ENCODE data around the gene DUSP1. TPM values are rescaled to one million over a fixed set of nuclear protein-coding genes. Genes with fewer than 3 reads are reported as not detected.
"Not testable (repeated sequence)": the region's sequence is repeated elsewhere in the genome, so short reads cannot be mapped to it uniquely, and the experiment has no call there.

Gene DUSP1
- total RNA-seq, 2 donors from 2014 or later, result 445 to 1,411 TPM

- DNase-seq (ENCODE audit: low spot score); intact Hi-C loops (cut with DNase I): not testable (repeated sequence)
Measured at GRCh38 chr5:172784162-172784561, 13.2 kb upstream of the DUSP1 start.

GRCh38 chr5:172783319-172783718 lies 12.3 kb upstream of the DUSP1 start:
- intact Hi-C loops (cut with DNase I); DNase-seq (ENCODE audit: low spot score): not testable (repeated sequence)

GRCh38 chr5:172782169-172783039 lies 11.4 kb upstream of the DUSP1 start:
- intact Hi-C loops (cut with DNase I), result no loop called here
- DNase-seq (ENCODE audit: low spot score), result no peak

GRCh38 chr5:172779691-172780341 lies 8.8 kb upstream of the DUSP1 start:
- intact Hi-C loops (cut with DNase I), result loop anchor here (10.0 kb wide), 2 partner anchors 125 to 155 kb away; no protein-coding TSS in a partner anchor
- no peak for DNase-seq (ENCODE audit: low spot score)

- intact Hi-C loops (cut with DNase I), result loop anchor here (10.0 kb wide), 2 partner anchors 127 to 157 kb away; no protein-coding TSS in a partner anchor
- DNase-seq (ENCODE audit: low spot score), result no peak
Measured at GRCh38 chr5:172777881-172778814, 7.2 kb upstream of the DUSP1 start.

- intact Hi-C loops (cut with DNase I), result loop anchor here (10.0 kb wide), 2 partner anchors 129 to 159 kb away; no protein-coding TSS in a partner anchor
- DNase-seq (ENCODE audit: low spot score), result no peak
Measured at GRCh38 chr5:172776235-172776594, 5.2 kb upstream of the DUSP1 start.

GRCh38 chr5:172775326-172776234 lies 4.6 kb upstream of the DUSP1 start:
- intact Hi-C loops (cut with DNase I), result loop anchor here (10.0 kb wide), 2 partner anchors 129 to 159 kb away; no protein-coding TSS in a partner anchor

GRCh38 chr5:172774561-172775315 lies 3.7 kb upstream of the DUSP1 start:
- intact Hi-C loops (cut with DNase I), result loop anchor here (5.0 to 10.0 kb wide), 3 partner anchors 98 to 160 kb away; no protein-coding TSS in a partner anchor
- no peak for DNase-seq (ENCODE audit: low spot score)

More at GRCh38 chr5:172775326-172776234, 4.6 kb upstream of the DUSP1 start:
- DNase-seq (ENCODE audit: low spot score), result peak; percentile 97

GRCh38 chr5:172773481-172774469 lies 2.8 kb upstream of the DUSP1 start:
- no peak for DNase-seq (ENCODE audit: low spot score)
- intact Hi-C loops (cut with DNase I), result loop anchor here (5.0 to 10.0 kb wide), 3 partner anchors 99 to 161 kb away; no protein-coding TSS in a partner anchor

- peak; percentile 99 for DNase-seq (ENCODE audit: low spot score)
- intact Hi-C loops (cut with DNase I), result loop anchor here (5.0 to 10.0 kb wide), 3 partner anchors 100 to 162 kb away; no protein-coding TSS in a partner anchor
Measured at GRCh38 chr5:172772112-172772906, 1.3 kb upstream of the DUSP1 start.

GRCh38 chr5:172771439-172772111 lies 580 bp upstream of the DUSP1 start:
- intact Hi-C loops (cut with DNase I), result loop anchor here (5.0 to 10.0 kb wide), 3 partner anchors 101 to 163 kb away; no protein-coding TSS in a partner anchor
- no peak for DNase-seq (ENCODE audit: low spot score)

- DNase-seq (ENCODE audit: low spot score), result peak; percentile 92
- intact Hi-C loops (cut with DNase I), result loop anchor here (5.0 to 10.0 kb wide), 3 partner anchors 102 to 164 kb away; no protein-coding TSS in a partner anchor
Measured at GRCh38 chr5:172770374-172770674, 671 bp downstream of the DUSP1 start.

GRCh38 chr5:172769616-172770373 lies 1.2 kb downstream of the DUSP1 start:
- intact Hi-C loops (cut with DNase I), result loop anchor here (5.0 to 10.0 kb wide), 3 partner anchors 103 to 165 kb away; no protein-coding TSS in a partner anchor
- DNase-seq (ENCODE audit: low spot score), result peak; percentile 90

GRCh38 chr5:172769342-172769615 lies 1.7 kb downstream of the DUSP1 start:
- intact Hi-C loops (cut with DNase I), result no loop called here
- DNase-seq (ENCODE audit: low spot score), result no peak
